Tibial nerve (tissue), 4 donors: ENCODE results near the gene OBSCN.

Experiments
- CTCF ChIP-seq, 5 experiments: fragments of 200-600 bp in 3 of 5; fragments of 450-650 bp in 2 of 5; sonication (generic) in 3 of 5; IDR thresholded peaks; one replicate each; pipeline ENCODE4 v1.5.1; 2016 to 2019; ENCODE audit warnings: antibody characterized with exemption in 5 of 5, mild to moderate bottlenecking in 3 of 5, moderate library complexity in 2 of 5
- EP300 ChIP-seq, 2 donors: sonication (generic); formaldehyde crosslinking; IDR thresholded peaks; one replicate each; pipeline ENCODE4 v1.6.1; 2017; ENCODE audit warnings: antibody characterized with exemption in 2 of 2, mild to moderate bottlenecking in 1 of 2

- TF ChIP-seq CTCF (IDR thresholded peaks at IDR 0.05) (no peak), EP300 (IDR thresholded peaks at IDR 0.05) (no peak)
These were observed 127.1 kb downstream of the OBSCN start for GRCh38 chr1:228334954-228335353.
